HG02870 (cell line): ENCODE results near the gene NTN5.
"Not testable (repeated sequence)": the region's sequence is repeated elsewhere in the genome, so short reads cannot be mapped to it uniquely, and the experiment has no call there.

Source experiments
- ATAC-seq: cut with Tn5 transposase; IDR thresholded peaks from one replicate; pipeline ENCODE4 v1.9.1; 2021; ENCODE audit warnings: mild to moderate bottlenecking, moderate library complexity; ENCODE audit not compliant: unreplicated experiment

Gene NTN5, protein sequence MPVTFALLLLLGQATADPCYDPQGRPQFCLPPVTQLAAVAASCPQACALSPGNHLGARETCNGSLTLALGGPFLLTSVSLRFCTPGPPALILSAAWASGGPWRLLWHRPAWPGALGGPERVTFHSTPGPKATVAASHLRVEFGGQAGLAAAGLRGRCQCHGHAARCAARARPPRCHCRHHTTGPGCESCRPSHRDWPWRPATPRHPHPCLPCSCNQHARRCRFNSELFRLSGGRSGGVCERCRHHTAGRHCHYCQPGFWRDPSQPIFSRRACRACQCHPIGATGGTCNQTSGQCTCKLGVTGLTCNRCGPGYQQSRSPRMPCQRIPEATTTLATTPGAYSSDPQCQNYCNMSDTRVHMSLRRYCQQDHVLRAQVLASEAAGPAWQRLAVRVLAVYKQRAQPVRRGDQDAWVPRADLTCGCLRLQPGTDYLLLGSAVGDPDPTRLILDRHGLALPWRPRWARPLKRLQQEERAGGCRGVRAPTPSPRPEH

DNA sequence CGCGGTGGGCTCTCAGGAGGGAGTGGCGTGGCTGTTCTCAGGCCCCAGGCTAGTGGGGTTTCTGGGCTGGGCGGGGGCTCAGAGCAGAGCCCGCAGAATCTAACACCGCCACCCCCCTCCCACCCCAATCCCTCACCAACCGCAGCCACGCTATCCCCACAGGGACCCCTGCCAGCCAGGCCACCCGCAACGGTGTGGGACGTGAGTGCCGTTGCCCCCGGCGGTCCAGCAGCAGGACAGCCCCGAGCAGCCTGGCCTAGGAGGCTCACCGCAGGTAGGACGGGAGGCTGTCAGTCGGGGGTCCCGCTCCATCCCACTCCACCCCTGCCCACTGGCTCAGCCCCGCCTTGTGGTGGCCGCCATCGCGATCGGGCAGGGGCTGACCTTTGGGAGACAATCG is at the start of gene NTN5:
Gene NTN5 (minus strand): TSS at position 24 of the 400 bp plus-strand sequence. CDS start 2,031 bp downstream, outside the sequence.
- no peak for ATAC-seq

DNA sequence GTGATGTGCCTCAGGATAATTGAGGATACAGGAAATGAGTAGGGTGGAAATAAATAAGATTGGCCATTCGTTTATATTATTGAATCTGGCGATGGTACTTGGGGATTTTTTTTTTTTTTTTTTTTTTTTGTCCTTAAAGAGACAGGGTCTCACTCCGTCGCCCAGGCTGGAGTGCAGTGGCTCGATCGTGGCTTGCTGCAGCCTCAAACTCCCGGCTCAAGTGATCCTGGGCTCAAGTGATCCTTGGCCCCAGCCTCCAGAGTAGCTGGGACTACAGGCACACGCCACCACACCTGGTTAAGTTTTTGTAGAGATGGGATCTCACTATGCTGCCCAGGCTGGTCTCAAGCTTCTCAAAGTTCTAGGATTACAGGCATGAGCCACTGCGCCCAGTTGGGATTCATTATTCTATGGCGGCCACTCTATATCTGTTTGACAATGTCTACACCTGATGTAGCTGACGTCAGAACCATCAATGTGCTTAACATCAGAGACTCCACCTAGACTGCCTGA is 49.4 kb upstream of the NTN5 start:
- ATAC-seq, result no peak

DNA sequence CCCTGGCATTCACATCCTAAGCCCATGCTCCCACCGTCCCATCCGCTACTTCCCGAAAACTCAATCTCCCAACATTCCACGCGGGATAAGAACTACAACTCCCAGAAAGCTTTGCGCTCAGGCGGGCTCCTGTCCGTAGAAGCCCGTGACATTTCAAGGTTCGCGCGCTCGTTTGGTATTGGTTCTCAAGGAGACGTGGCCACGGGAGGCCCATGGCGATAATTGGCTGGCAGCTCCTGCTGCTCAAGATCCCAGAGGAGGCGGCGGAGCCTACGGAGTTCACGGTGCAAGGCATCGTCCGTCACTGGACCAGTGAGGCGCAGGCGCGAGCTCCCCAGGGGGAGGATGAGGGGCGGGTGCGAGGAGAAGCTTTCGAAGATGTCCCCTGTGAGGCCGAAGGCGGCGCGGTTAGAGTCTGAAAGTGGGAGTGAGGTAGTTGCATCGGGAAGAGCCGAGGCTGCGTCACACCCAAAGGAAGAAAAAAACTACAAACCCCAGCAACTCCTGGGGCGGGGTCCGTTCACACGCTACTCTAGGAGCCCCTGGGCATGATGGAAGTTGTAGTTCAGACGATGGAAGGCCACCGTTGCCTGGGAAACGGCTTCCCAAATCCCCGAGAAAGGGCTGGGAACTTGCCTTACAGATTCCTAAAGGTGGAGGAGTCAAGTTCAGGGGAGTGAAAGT is 47.9 kb upstream of the NTN5 start:
- peak; percentile 85 for ATAC-seq

DNA sequence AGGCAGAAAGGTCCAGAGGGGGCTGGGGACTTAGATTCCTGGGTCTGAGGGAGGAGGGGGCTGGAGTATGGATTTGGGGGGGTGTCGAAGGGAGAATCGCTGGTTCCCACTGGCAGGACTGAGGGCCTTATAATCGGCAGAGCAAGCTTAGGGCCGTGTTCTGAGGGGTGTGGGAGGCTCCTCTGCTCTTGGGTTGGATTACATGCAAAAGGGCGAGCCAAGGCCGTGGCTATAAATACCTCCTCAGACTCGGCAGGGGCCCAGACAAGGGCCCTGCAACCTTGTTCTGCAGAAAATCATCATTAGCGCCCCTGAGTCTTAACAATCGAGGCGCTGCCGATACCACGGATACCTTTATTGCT is 47.4 kb upstream of the NTN5 start:
- peak; percentile 13 for ATAC-seq

DNA sequence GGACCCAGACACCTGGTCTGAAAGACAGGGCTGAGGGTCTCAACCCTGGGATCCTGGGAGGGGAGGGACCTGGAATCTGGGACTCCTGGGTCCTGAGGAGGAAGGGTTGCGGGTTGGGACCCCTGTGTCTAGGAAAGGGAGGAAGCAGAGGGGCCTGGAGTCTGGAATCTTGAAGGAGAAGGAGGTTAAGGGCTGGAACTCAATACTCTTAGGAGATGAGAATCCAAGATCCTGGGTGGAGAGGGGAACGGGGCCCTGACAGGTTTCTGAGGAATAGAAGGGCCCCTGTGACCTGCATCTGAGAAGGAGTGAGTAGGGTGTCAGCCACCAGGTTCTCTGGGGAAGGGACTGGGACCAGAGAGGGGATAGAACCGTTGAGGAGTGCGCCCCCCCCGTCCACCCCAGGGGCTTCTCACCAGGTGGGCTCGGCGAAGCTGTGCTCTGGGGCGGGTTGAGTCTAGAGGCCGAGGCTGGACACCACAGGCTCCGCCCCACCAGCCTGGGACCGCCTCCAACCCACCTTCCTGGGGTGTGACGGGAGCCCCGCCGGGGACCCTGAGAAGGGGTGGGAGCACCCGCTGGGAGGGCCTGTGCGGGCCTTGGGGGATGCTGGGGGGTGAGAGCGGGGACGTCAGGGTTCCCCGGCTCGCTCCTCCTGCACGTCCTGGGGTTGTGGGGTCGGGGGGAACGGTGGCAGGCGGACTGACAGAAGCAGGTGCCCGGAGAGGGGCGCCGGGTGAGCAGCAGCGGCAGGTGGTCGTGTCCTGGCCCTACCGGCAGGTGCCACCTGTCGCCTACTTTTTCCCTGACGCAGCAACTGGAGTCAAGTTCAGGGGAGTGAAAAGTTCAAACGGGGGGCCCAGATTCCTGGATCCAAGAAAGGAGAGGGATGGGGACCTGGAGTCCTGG is 46.7 kb upstream of the NTN5 start, which contains the start of gene MAMSTR:
Gene MAMSTR (minus strand): TSS at position 463 of the 909 bp plus-strand sequence. CDS start 694 bp downstream, outside the sequence.
- no peak for ATAC-seq

DNA sequence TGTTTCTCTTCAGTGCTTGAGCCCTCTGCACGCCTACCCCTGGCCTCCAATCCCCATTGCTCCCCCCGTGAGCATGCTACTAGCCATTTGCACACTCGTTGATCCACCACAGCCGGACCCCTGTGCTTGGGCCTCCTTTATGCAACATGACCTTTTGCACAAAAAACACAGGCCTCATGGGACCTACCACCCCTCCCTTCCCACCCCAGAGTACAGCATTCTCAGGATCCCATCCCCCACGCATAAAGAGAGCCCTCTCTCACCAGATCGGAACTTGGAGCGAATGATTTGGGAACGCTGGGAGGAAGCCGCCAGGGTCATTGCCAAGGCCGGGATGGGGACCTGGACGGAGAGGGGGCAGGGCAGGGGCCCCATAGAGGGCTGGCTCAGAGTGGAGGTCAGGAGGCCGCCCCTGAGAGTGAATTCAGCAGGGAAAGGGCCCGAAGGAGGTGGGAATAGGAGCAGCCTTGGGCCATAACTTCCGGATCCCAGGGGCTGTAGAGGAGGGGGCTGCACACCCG is 46.0 kb upstream of the NTN5 start:
- ATAC-seq, result no peak

DNA sequence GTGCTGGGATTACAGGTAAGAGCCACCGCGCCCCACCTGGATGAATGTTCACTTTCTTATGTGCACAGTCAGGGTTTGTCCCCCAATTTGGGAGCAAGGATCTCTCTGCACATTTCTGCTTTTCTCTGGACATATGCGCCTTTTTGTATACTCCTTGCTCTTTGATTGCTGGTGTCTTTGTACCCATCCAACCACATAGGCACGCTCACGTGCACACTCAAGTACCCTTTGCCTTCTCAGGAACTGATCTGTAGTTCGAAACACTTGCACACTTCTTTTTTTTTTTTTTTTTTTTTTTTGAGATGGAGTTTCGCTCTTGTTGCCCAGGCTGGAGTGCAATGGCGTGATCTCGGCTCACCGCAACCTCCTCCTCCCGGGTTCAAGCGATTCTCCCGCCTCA is 45.3 kb upstream of the NTN5 start:
- not testable (repeated sequence) for ATAC-seq

DNA sequence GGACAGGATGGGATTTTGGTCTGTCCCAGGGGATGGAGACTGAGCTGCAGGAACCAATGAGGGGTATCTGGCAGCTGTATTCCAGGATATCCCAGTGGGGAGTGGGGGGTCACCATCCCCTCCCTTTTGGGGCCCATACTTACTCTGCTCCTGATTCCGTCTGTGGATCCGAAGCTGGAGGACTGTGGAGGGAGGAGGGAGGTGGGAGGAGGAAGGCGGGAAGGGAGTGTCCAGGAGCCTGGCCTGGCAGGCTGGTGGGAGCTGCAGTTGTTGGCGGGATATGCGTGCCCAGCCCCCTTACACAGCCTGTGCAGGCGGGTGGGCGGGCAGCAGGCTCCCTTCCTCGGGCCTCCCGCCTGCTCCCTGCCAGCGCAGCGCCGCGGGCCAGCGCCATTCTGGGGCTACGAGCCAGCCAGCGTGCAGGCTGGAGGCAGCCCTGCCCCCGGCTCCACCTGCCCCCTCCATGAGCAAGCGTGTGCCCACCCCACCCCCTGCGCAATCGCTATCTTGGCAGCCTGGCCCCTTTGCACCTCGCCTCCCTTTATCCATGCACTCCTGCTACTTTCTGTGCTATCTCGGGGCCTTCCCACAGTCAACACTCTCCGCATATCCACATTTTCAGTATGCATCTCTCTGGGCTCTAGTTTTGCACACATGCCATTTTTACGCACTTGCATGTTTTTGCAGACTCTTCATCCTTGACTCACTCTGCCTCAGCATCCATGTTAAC is 43.9 kb upstream of the NTN5 start:
- ATAC-seq, result no peak

DNA sequence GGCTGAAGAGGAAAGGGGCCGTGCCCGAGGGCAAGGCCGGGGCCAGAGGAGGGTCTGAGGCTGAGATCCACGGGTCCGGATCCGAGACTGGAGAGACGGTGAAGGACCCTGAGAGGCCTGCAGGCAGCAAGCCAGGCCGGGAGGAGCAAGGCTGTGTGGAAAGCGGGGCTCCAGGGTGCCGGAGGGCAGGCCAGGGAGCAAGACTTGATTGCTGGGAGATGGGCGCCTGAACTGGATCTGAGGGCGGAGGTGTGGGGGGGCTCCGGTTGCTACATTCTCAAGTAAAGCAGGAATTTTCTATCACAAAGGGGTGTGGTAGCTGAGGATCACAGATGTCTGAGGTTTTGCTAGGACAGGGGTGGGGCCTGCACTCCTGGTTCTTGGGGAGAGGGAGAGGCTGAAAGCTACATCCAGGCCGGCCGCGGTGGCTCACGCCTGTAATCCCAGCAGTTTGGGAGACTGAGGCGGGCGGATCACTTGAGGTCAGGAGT is 42.9 kb upstream of the NTN5 start:
- no peak for ATAC-seq

DNA sequence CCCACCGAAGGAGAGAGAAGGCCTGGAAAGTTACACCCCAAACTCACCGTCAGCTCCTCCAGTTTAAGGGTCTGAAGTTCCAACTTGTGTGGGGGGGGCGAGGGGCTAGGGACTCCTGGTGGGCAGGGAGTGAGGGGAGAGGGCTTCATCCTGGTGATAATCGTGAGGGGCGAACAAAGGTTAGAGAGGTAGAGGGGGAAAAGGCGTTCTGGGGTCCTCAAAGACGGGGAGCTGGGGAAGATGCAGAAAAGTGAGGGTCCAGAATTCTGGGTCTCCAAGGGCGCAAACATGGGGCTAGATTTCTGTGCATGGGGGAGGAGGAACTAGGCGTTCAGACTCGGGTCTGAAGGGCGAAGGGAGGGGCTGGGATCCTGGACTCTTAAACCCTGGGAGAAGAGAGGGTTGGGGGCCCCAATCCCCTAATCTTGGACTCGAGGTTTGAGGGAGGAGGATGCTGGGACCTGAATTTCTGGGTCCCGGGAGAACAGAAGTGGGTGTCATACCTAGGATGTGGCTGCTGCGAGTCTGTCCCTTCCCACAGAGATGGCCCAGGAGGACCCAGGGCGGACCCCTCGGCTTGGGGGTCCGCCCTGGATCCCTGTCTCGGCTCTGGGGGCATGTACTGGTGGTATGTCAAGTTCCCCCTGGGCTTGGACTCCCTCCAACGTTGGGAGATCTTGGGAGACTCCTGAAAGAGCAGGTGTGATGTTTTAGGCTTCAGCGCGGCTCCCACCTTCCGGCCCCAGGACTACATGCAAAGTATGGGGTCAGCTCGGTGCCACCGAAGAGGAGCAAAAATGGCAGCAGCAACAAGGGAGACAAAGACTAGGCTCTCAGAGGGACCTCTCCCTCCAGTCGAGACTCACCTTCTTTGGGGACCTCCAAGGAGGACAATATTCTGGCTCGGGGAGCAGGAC is 42.2 kb upstream of the NTN5 start:
- ATAC-seq, result no peak

DNA sequence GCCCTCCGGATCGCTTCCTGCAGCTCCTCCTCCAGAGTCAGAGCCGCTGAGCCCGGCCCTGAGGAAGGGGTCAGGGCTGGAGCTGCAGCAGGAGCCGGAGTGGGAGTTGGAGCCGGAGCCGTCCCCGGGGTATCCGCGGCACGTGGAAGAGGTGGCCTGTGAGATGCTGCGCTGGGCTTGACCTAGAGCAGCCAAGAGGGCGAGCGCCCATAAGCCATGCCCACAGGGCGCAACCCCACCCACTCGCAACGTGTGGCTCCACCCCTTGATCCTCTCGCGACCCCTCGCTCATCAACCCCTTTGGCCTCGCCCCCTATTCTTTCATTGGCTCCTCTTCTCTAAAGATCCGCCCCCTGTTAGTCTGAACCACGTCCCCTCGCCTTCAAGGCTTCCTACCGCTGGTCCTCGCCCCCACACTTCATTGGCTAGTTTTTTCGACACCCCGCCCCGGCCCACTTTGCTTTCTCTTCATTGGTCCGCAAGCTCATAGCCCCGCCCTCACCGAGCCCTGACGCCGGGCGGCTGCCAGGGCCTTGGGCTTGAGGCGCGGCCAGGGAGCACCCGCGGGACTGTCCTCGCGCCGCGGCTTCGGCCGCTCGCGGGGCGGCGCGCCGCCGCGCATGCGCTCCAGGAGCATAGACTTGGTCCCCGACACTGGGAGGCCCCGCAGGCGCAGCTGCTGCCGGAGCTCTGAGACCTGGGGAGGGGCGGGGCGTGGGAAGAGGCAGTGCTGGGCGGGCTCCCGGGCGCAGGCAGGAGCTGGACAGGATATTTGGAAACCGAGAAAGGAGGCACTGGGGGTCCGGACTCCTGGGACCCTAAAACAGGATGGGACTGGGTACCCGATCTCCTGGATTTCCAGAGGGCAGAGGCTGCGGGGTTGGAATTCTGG is 41.3 kb upstream of the NTN5 start:
- peak; percentile 92 for ATAC-seq

DNA sequence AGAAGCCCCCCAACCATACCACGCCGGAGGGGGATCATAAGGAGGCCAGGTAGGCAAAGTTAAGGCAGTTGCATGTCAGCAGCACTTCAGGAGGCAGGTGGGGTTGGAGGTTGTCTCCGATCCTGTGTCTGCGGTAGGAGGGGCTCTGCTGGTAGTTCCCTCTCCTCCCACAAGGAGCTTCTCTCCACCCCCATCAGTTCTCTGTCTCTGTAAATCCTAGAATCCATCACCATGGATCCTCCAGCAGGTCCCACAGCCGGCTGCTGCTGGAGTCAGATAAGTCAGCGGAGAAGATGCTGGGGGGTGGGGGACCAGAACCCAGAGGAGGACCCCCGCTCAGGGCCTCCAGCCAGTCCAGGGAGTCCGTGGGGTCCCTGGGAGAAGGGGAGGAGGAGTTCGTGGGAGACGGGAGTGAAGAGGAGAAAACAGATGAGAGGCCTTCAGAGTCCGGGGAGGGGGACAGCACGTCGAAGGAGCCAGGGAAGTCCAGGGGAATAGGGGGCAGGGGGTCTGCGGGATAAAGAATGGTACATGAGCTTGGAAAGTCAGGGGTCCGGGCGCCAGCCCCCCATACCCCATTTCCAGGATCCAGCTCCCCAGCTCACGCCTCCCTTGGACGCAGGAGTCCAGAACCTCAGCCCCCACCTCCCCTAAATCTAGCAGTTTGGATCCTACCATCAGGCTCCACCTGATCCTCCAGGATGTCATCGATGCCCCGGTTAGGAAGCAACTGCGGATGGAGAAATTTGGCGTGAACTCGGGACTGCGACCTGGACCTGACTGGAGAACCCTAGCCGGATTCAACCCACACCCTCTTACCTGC is 40.4 kb upstream of the NTN5 start:
- no peak for ATAC-seq

DNA sequence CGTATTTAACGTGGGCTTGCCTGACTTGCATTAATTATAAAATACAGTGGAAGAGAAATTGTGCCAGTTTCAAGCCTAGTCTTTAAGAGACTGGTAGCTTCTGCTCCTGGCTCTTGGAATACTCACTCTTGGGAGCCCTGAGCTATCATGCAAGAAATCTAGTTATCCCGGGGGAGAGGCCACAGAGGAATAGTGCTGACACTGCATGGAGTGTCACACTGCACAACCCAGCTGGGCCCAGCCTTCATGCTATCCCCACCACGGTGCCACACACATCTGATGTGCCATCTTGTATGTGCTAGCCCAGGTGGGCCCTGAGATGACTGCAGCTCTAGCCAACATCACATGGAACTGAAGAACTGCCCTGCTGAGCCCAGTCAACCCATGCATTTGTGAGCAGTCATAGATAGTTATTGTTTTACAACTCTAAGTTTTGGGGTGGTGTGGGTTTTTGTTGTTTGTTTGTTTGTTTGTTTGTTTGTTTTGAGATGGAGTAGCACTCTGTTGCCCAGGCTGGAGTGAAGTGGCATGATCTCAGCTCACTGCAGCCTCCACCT is 38.4 kb upstream of the NTN5 start:
- ATAC-seq, result no peak

DNA sequence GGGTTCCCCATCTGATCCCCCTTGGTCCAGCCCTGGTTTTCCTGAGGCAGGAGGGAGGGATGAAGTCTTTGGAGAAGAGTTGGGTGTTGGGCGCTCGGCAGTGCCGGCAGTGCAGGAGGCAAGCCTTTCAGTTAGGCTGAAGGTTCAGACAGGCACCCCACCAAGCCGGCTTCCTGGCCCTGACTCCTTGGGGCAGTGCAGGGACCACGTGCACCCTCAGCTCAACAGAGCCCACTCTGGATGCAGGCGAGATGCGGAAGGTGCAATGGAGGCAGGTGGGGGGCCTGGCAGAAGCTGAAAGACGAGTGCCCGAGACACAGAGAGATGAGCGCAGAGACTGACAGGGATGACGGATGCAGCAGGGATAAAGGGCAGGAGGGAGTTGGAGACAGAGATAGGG is 35.7 kb upstream of the NTN5 start:
- no peak for ATAC-seq

DNA sequence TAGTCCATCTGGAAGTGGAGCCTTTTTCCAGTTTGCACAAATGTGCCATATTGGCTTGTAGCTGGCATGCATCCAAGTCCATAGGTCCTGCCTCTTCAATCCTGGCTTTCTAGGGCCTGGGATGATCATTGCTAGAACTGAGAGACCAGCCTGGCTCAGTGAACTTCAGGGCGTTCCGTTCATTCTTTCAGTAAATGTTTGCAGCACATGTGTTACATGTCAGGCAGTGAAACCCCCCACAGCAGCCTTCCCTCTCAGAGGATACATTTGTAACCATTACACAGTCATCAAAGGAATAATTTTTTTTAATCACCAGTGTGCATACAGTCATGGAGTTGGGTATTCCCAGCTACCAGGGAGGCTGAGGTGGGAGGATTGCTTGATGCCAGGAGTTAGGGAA is 32.6 kb upstream of the NTN5 start:
- ATAC-seq, result no peak

DNA sequence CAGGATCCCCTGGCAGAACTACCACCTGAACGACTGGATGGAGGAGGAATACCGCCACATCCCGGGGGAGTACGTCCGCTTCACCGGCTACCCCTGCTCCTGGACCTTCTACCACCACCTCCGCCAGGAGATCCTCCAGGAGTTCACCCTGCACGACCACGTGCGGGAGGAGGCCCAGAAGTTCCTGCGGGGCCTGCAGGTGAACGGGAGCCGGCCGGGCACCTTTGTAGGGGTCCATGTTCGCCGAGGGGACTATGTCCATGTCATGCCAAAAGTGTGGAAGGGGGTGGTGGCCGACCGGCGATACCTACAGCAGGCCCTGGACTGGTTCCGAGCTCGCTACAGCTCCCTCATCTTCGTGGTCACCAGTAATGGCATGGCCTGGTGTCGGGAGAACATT is 30.5 kb upstream of the NTN5 start:
- no peak for ATAC-seq

DNA sequence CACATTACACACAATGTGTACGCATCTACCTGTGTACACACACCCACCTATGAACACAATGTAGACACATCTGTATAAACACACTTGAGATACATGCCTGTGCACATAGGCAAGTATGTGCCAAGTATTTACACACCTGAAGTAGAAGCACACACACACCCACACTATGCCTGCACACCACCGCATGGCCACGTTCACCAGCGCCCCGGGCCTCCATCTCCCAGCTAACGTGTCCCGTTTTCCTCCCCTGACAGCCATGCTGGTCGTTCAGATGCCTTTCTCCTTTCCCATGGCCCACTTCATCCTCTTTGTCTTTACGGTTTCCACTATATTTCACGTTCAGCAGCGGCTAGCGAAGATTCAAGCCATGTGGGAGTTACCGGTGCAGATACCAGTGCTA is 29.9 kb upstream of the NTN5 start:
- no peak for ATAC-seq
